Esophagus (tissue), 2 donors: Measurements from ENCODE around the gene DYNC1I1. TPM values are rescaled to one million over a fixed set of nuclear protein-coding genes. Genes with fewer than 3 reads are reported as not detected.

Source experiments
- H3K27ac ChIP-seq, 2 donors: one replicate each; pipeline ENCODE4 v1.5.1; 2013; ENCODE audit warnings: low read depth in 2 of 2, mild to moderate bottlenecking in 2 of 2, inconsistent platforms in 1 of 2, low read length in 1 of 2, moderate library complexity in 1 of 2
- H3K27me3 ChIP-seq, 2 donors: one replicate each; pipeline ENCODE4 v1.6.1; 2013; ENCODE audit warnings: low read length in 2 of 2, control low read depth in 1 of 2, mild to moderate bottlenecking in 1 of 2; ENCODE audit not compliant: insufficient read depth in 2 of 2, control insufficient read depth in 1 of 2
- H3K36me3 ChIP-seq, 2 donors: one replicate each; pipeline ENCODE4 v1.6.1; 2013; ENCODE audit warnings: low read length in 1 of 2; ENCODE audit not compliant: control insufficient read depth in 2 of 2, insufficient read depth in 2 of 2
- H3K4me1 ChIP-seq, 2 donors: one replicate each; pipeline ENCODE4 v1.6.1; 2013; ENCODE audit warnings: low read length in 1 of 2; ENCODE audit not compliant: control insufficient read depth in 2 of 2, insufficient read depth in 2 of 2
- H3K4me3 ChIP-seq, 2 donors: one replicate each; pipeline ENCODE4 v1.5.1; 2013; ENCODE audit warnings: low read length in 2 of 2, mild to moderate bottlenecking in 2 of 2, low read depth in 1 of 2, moderate library complexity in 1 of 2
- H3K9me3 ChIP-seq, 2 donors: one replicate each; pipeline ENCODE4 v1.6.1; 2013; ENCODE audit warnings: mild to moderate bottlenecking in 2 of 2, low read depth in 1 of 2, low read length in 1 of 2, moderate library complexity in 1 of 2; ENCODE audit not compliant: control insufficient read depth in 2 of 2, insufficient read depth in 1 of 2
- WGBS, 2 donors: extraction: QIAGEN DNeasy Blood & Tissue Kit; methylation state at CpG; one replicate each; pipeline ENCODE4 v1.1.7; 2013; 5-methylcytosine and 5-hydroxymethylcytosine counted together
- polyA plus RNA-seq, 2 donors: library from polyadenylated mRNA; stranded (reverse); fragments of 200-250 nt; gene quantifications; one replicate each; pipeline ENCODE4 v1.2.3, GENCODE V29; 2013
- donor health status: healthy with polysubstance abuse.
- donor health status: Bipolar disorder and iron deficiency.

The DYNC1I1 gene
- polyA plus RNA-seq, 2 donors: 0.20 to 0.69 TPM

GRCh38 chr7:95893484-95893883 lies 121.1 kb downstream of the DYNC1I1 start:
- H3K27ac ChIP-seq: no peak overlapping the region
- no peaks in the 10 kb centered on the region for H3K4me1 ChIP-seq
- H3K36me3 ChIP-seq: no peaks in the 10 kb centered on the region
- H3K4me3 ChIP-seq: no peak overlapping the region
- H3K27me3 ChIP-seq: no peaks in the 10 kb centered on the region
- H3K9me3 ChIP-seq: peaks cover 0 to 3% of the 10 kb centered on the region in 2 donors

DNA sequence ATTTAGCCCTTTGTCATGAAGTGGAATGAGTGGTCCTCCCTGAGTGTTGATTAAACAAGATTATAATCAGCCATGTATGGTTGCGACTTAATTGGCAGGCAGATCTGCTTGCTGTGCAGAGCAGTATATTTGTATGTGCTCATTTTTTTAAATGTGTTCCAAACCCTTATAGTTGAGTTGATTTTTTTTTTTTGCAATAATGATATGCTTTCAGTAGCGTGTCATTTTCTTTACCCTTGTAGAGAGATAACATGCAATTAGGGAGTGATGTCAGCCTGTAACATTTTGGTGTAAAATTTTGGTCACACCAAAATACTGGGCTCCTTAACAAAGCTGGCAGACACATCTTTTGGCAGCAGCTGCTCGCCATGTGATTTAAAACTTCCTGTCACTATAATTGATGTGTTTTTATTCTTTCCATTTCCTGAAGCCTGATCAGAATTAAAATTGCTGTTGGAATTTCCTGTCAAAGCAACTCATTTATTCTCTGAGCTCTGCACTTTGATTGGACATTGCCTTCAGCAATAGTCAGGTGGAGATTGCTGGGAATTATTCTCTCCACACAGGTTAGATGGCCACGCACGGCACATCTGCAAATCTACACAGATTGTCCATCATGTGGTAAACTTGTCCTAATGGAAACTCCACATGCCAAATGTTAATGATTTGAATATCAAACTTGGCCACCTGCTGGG lies 125.3 kb downstream of the DYNC1I1 start:
- peaks cover 0 to 3% of the 10 kb centered on the region in 2 donors for H3K9me3 ChIP-seq
- H3K27me3 ChIP-seq: no peaks in the 10 kb centered on the region
- 24 to 42% methylated on average over 5 of the region's 5 CpGs for WGBS, 2 donors

GRCh38 chr7:95899919-95900513 lies 127.7 kb downstream of the DYNC1I1 start:
- Histone ChIP-seq H3K9me3 (peaks cover 0 to 3% of the 10 kb centered on the region in 2 donors), H3K27ac (no peak overlapping the region), H3K27me3 (no peaks in the 10 kb centered on the region), H3K4me3 (no peak overlapping the region), H3K4me1 (no peaks in the 10 kb centered on the region), H3K36me3 (no peaks in the 10 kb centered on the region)
- 61 to 66% methylated on average over 5 of the region's 5 CpGs for WGBS, 2 donors

More for the DNA sequence above, 125.3 kb downstream of the DYNC1I1 start:
- no peak overlapping the region for H3K4me3 ChIP-seq
- no peaks in the 10 kb centered on the region for H3K4me1 ChIP-seq
- H3K36me3 ChIP-seq: no peaks in the 10 kb centered on the region
- no peak overlapping the region for H3K27ac ChIP-seq

DNA sequence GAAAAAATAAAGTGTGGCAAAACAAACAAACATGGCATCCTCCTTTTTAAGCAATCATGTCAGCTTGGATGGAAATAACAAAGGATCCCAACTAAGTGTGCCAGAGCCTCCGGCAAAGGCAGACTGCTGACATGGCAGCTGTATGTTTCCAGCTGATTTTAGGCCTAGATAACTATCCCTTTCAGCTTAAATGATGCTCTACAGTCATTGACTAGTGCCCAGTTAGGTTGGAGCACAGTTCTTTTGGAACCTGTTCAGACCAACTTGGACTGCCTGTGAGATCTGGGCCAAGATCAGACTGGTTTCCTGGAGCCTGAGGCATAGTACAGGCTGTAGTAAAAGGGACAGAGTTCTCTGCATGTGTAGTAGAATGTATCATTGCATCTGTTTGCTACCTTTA lies 128.7 kb downstream of the DYNC1I1 start:
- no peak overlapping the region for H3K27ac ChIP-seq
- H3K9me3 ChIP-seq: peaks cover 0 to 1% of the 10 kb centered on the region in 2 donors
- no peaks in the 10 kb centered on the region for H3K27me3 ChIP-seq
- H3K4me1 ChIP-seq: no peaks in the 10 kb centered on the region
- WGBS, 2 donors: 39 to 57% methylated on average over 1 of the region's 1 CpG
- H3K36me3 ChIP-seq: no peaks in the 10 kb centered on the region
- H3K4me3 ChIP-seq: no peak overlapping the region

DNA sequence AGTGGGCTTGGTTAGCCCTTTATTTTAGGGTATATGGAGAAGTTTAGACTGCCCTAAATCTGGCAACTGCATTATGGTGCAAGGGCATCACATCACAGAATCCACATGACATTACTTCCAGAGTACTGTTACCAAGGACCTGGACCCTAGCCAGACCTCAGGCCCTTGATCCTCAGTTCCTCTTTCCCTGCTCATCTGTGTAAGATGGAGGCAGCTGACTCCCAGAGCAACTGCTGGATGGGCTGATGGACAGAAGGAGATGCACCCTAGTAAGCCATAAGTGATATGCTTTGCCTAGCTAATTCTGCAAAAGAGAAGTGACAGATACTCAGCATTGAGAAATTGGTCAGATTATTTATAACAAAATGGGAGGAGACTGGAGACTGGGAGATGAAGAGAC lies 131.7 kb downstream of the DYNC1I1 start:
- Histone ChIP-seq H3K27ac (no peak overlapping the region), H3K27me3 (no peaks in the 10 kb centered on the region), H3K4me3 (no peak overlapping the region), H3K36me3 (no peaks in the 10 kb centered on the region), H3K9me3 (no peaks in the 10 kb centered on the region), H3K4me1 (no peaks in the 10 kb centered on the region)

DNA sequence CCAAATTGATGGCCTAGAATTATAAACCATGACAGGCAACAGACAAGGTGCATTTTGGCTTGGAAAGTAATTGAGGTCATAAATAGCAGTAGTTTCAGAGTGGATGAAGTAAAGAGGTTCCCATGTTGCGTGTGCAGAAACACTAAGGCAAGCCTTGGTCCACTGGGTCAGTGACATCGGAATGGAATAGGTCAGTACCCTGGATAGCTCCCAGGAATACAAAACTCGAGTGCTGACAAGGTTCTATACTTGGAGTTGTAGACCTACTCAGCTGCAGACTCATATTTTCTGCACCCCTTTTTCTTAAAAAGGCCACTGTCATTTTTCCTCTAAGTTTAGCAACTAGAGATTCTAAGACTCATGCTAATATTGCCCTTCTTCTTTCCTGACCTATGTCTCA lies 132.8 kb downstream of the DYNC1I1 start:
- H3K4me1 ChIP-seq: no peaks in the 10 kb centered on the region
- H3K36me3 ChIP-seq: no peaks in the 10 kb centered on the region
- WGBS, 2 donors: 41 to 44% methylated on average over 3 of the region's 3 CpGs
- no peak overlapping the region for H3K4me3 ChIP-seq
- no peaks in the 10 kb centered on the region for H3K9me3 ChIP-seq
- H3K27me3 ChIP-seq: no peaks in the 10 kb centered on the region
- no peak overlapping the region for H3K27ac ChIP-seq

DNA sequence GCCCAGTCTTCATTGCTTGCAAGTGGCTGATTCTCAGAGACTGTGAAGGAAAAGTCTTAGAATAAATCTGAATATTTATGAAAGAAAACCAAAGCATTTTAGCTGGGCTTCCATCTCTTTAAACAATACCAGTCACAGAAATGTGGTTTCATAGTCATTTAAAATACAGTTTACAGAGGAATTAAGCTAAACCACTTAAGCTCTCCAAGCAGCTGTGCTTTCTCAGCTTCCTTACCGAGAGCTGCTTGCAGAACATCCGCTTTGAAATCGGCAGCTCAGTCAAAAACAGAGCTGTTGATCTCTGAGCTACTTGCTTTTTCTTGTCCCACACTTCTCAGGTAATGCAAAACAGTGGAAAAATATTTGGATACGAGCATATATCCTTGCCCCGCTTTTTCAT lies 134.5 kb downstream of the DYNC1I1 start:
- H3K27me3 ChIP-seq: no peaks in the 10 kb centered on the region
- no peak overlapping the region for H3K4me3 ChIP-seq
- WGBS, 2 donors: 41 to 44% methylated on average over 5 of the region's 5 CpGs
- H3K4me1 ChIP-seq: no peaks in the 10 kb centered on the region
- H3K9me3 ChIP-seq: no peaks in the 10 kb centered on the region
- no peak overlapping the region for H3K27ac ChIP-seq
- H3K36me3 ChIP-seq: no peaks in the 10 kb centered on the region

- Histone ChIP-seq H3K27me3 (no peaks in the 10 kb centered on the region), H3K9me3 (no peaks in the 10 kb centered on the region), H3K4me1 (no peaks in the 10 kb centered on the region), H3K4me3 (no peak overlapping the region), H3K36me3 (no peaks in the 10 kb centered on the region), H3K27ac (no peak overlapping the region)
- WGBS, 2 donors: 75 to 80% methylated on average over 5 of the region's 5 CpGs
Measured at GRCh38 chr7:95907337-95907736, 135.0 kb downstream of the DYNC1I1 start.

DNA sequence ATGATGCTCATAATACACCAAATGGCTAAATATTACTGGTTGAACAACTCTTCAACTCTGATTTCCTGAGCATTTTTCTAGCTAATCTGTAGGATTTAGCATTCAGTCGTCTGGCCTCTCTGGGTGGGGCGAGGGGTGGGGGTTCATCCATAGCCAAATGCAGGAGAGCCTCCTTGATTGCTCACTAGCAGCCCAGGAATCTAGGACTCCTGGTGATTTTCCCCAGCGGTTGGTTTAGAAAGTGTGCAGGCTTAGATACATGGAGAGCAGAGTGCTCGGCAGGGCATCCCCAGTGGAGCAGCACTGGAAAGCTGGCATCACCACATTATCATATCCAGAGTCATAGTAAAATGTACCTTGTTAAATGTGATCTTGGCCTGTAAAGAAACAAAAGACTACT lies 136.1 kb downstream of the DYNC1I1 start:
- H3K36me3 ChIP-seq: no peaks in the 10 kb centered on the region
- no peaks in the 10 kb centered on the region for H3K9me3 ChIP-seq
- 50 to 56% methylated on average over 4 of the region's 4 CpGs for WGBS, 2 donors
- no peak overlapping the region for H3K27ac ChIP-seq
- no peak overlapping the region for H3K4me3 ChIP-seq
- no peaks in the 10 kb centered on the region for H3K27me3 ChIP-seq
- no peaks in the 10 kb centered on the region for H3K4me1 ChIP-seq

DNA sequence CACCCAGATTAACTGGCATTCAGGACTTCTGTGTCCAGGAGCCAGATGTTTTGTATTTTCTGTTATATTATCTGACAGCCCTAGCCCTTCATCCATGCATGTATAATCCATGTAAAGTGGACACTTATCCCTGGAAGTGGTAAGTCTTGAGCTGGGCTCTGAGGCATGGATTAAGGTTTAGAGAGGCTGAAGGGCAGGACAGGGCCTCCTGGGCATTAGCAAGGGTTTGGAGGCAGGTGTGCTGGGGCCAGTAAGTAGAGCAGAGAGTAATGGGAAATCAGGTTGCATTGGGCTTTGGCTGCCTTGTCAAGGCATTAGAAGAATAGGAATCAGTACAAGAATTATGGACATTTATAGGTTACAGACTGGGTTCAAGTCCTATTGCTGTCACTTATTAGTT lies 138.0 kb downstream of the DYNC1I1 start:
- Histone ChIP-seq H3K9me3 (no peaks in the 10 kb centered on the region), H3K27ac (no peak overlapping the region), H3K4me1 (no peaks in the 10 kb centered on the region), H3K36me3 (no peaks in the 10 kb centered on the region), H3K27me3 (no peaks in the 10 kb centered on the region), H3K4me3 (no peak overlapping the region)
